Neural crest cell (in vitro differentiated cells): ENCODE results near the gene FMN1. TPM values are rescaled to one million over a fixed set of nuclear protein-coding genes. Genes with fewer than 3 reads are reported as not detected.

ENCODE experiments used
- DNase-seq: peaks from one replicate; pipeline ENCODE4 v3.0.0; 2021; ENCODE audit warnings: low read depth, mixed read lengths, low spot score
- H3K27ac Mint-ChIP-seq: one replicate; pipeline ENCODE4 v1.8.0; 2021; ENCODE audit warnings: mild to moderate bottlenecking, mixed read lengths; ENCODE audit not compliant: unreplicated experiment
- H3K27me3 Mint-ChIP-seq: 2 replicates; pipeline ENCODE4 v1.8.0; 2021; ENCODE audit warnings: low read depth, mild to moderate bottlenecking, mixed read lengths
- H3K36me3 Mint-ChIP-seq: 2 replicates; pipeline ENCODE4 v1.8.0; 2021; ENCODE audit warnings: low read depth, mild to moderate bottlenecking, mixed read lengths
- H3K4me1 Mint-ChIP-seq: 2 replicates; pipeline ENCODE4 v1.8.0; 2021; ENCODE audit warnings: mixed read lengths
- H3K4me3 Mint-ChIP-seq: one replicate; pipeline ENCODE4 v1.8.0; 2021; ENCODE audit warnings: mild to moderate bottlenecking, mixed read lengths
- H3K9me3 Mint-ChIP-seq: 2 replicates; pipeline ENCODE4 v1.8.0; 2021; ENCODE audit warnings: mixed read lengths
- total RNA-seq: library from RNA; stranded (reverse); gene quantifications from 2 replicates; pipeline ENCODE4 v1.2.1, GENCODE V29; 2021
- TF ChIP-seq, protein P1 (sequence below): fragments of 200-600 bp; sonication (generic); conservative IDR thresholded peaks from 2 replicates; pipeline ENCODE4 v1.5.0; 2021; ENCODE audit warnings: antibody characterized with exemption, mild to moderate bottlenecking

FMN1 gene
- total RNA-seq, 1 donor from 2014 or later, result 0.70 TPM

DNA sequence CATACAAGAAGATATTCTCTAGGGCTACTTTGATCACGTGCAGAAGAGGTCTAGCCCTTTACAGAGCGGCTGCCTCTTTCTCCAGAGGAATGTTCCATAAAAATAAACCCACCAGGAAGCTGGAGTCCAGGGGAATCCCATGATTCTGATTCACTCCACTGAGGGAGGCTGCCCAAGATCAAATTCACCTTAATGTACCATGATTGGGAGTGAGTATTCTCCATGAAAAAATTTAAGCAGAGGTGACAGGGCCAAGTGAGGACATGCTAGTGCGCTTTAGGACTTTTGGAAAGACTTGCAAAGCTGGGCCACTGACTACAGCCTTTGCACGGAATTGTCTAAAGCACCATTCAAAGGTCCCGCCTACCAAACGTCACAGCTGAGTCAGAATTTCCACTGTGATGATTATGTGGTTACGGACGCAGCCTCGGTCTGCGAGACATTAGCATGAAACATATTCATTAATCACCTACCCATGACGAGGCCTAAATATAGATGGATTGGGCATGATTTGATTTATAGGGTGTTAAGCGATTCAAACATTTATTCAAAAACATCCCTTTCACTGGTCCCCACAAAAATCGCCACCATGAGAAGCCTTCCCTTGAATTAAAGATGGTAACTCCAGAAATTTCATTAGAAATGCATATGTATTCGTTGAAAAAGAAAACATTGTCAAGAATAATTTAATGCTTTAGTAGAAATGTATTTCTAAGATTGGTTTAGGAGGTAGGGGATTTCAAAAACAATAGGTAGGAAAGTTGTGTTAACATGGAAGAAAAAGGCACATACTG is 324.1 kb downstream of the FMN1 start:
- H3K36me3 Mint-ChIP-seq, result no peaks in the 10 kb centered on the region
- DNase-seq, result no peak
- H3K27me3 Mint-ChIP-seq, result no peaks in the 10 kb centered on the region
- H3K27ac Mint-ChIP-seq, result no peak overlapping the region
- H3K4me1 Mint-ChIP-seq, result peaks cover 12% of the 10 kb centered on the region
- H3K9me3 Mint-ChIP-seq, result no peaks in the 10 kb centered on the region
- no peak overlapping the region for H3K4me3 Mint-ChIP-seq
- TF ChIP-seq, protein P1, sequence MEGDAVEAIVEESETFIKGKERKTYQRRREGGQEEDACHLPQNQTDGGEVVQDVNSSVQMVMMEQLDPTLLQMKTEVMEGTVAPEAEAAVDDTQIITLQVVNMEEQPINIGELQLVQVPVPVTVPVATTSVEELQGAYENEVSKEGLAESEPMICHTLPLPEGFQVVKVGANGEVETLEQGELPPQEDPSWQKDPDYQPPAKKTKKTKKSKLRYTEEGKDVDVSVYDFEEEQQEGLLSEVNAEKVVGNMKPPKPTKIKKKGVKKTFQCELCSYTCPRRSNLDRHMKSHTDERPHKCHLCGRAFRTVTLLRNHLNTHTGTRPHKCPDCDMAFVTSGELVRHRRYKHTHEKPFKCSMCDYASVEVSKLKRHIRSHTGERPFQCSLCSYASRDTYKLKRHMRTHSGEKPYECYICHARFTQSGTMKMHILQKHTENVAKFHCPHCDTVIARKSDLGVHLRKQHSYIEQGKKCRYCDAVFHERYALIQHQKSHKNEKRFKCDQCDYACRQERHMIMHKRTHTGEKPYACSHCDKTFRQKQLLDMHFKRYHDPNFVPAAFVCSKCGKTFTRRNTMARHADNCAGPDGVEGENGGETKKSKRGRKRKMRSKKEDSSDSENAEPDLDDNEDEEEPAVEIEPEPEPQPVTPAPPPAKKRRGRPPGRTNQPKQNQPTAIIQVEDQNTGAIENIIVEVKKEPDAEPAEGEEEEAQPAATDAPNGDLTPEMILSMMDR, result no peak

- no peak overlapping the region for H3K4me3 Mint-ChIP-seq
- no peak for DNase-seq
- no peaks in the 10 kb centered on the region for H3K36me3 Mint-ChIP-seq
These were observed 324.7 kb downstream of the FMN1 start for GRCh38 chr15:32869776-32870175.

GRCh38 chr15:32867313-32867626 is 327.2 kb downstream of the FMN1 start:
- Mint-ChIP-seq H3K36me3 (no peaks in the 10 kb centered on the region), H3K4me3 (no peak overlapping the region), H3K27me3 (peaks cover 2% of the 10 kb centered on the region), H3K27ac (no peak overlapping the region), H3K9me3 (no peaks in the 10 kb centered on the region), H3K4me1 (peaks cover 12% of the 10 kb centered on the region)
- no peak for DNase-seq
- TF ChIP-seq, protein P1, result no peak

More at GRCh38 chr15:32869776-32870175, 324.7 kb downstream of the FMN1 start:
- peaks cover 12% of the 10 kb centered on the region for H3K4me1 Mint-ChIP-seq
- TF ChIP-seq, protein P1, result no peak
- H3K9me3 Mint-ChIP-seq, result no peaks in the 10 kb centered on the region
- no peaks in the 10 kb centered on the region for H3K27me3 Mint-ChIP-seq
- H3K27ac Mint-ChIP-seq, result no peak overlapping the region

GRCh38 chr15:32866454-32867312 is 327.8 kb downstream of the FMN1 start:
- no peak overlapping the region for H3K27ac Mint-ChIP-seq
- peaks cover 18% of the 10 kb centered on the region for H3K4me1 Mint-ChIP-seq
- H3K9me3 Mint-ChIP-seq, result no peaks in the 10 kb centered on the region
- TF ChIP-seq, protein P1, result no peak
- no peak for DNase-seq
- H3K36me3 Mint-ChIP-seq, result no peaks in the 10 kb centered on the region
- H3K4me3 Mint-ChIP-seq, result no peak overlapping the region
- H3K27me3 Mint-ChIP-seq, result peaks cover 4% of the 10 kb centered on the region

DNA sequence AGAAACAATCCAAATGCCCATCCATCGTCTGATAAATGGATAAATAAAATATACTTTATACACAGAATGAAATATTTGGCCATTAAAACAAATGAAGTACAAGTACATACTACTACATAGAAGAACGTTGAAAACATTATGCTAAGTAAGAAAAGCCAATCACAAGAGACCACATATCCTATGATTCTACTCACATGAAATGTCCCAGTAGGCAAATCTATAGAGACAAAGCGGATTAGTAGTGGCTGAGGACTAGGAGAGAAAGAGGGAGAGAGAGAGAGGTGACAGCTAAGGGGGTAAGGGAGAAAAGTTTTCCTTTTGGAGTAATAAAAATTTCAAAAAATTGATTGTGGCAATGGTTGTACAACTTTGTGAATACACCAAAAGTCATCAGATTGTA is 329.7 kb downstream of the FMN1 start:
- Mint-ChIP-seq H3K27me3 (peaks cover 11% of the 10 kb centered on the region), H3K27ac (no peak overlapping the region), H3K4me3 (no peak overlapping the region), H3K9me3 (no peaks in the 10 kb centered on the region), H3K36me3 (no peaks in the 10 kb centered on the region), H3K4me1 (peaks cover 23% of the 10 kb centered on the region)
- TF ChIP-seq, protein P1, result no peak
- DNase-seq, result no peak
